Subcutaneous abdominal adipose tissue (tissue), 5 donors: ENCODE data around the gene PRICKLE3.
A peak's percentile ranks its signal among the peaks of the same experiment; 100 is the strongest.
"Not testable (repeated sequence)": the region's sequence is repeated elsewhere in the genome, so short reads cannot be mapped to it uniquely, and the experiment has no call there.

ENCODE experiments used
- H3K27ac ChIP-seq: one replicate; pipeline ENCODE4 v1.7.0; 2013; ENCODE audit warnings: low read depth, mild to moderate bottlenecking, inconsistent platforms, low read length, moderate library complexity
- H3K27me3 ChIP-seq, 5 donors: one replicate each; pipeline ENCODE4 v1.7.0; 2013; ENCODE audit warnings: low read length in 5 of 5, inconsistent platforms in 1 of 5; ENCODE audit not compliant: control insufficient read depth in 5 of 5, insufficient read depth in 4 of 5
- H3K36me3 ChIP-seq, 5 donors: one replicate each; pipeline ENCODE4 v1.7.0; 2013; ENCODE audit warnings: low read length in 5 of 5; ENCODE audit not compliant: control insufficient read depth in 5 of 5, insufficient read depth in 5 of 5
- H3K4me1 ChIP-seq, 5 donors: one replicate each; pipeline ENCODE4 v1.7.0; 2013; ENCODE audit warnings: low read length in 5 of 5, mild to moderate bottlenecking in 3 of 5, moderate library complexity in 1 of 5; ENCODE audit not compliant: control insufficient read depth in 5 of 5, insufficient read depth in 5 of 5
- H3K4me3 ChIP-seq, 5 donors: one replicate each; pipeline ENCODE4 v1.7.0; 2013; ENCODE audit warnings: low read length in 5 of 5, low read depth in 1 of 5
- H3K9ac ChIP-seq, 5 donors: one replicate each; pipeline ENCODE4 v1.7.0; 2013; ENCODE audit warnings: low read length in 5 of 5, mild to moderate bottlenecking in 4 of 5, moderate library complexity in 3 of 5
- H3K9me3 ChIP-seq, 5 donors: one replicate each; pipeline ENCODE4 v1.7.0; 2013; ENCODE audit warnings: low read length in 5 of 5; ENCODE audit not compliant: control insufficient read depth in 5 of 5
- donor health status: healthy.
- donor health status: healthy.
- donor health status: healthy.
- donor health status: healthy.
- donor health status: healthy.

The PRICKLE3 gene

GRCh38 chrX:49149291-49149690 lies 36.9 kb downstream of the PRICKLE3 start:
- H3K4me3 ChIP-seq, H3K36me3 ChIP-seq, H3K27me3 ChIP-seq, H3K9ac ChIP-seq, H3K4me1 ChIP-seq, H3K27ac ChIP-seq, H3K9me3 ChIP-seq: not testable (repeated sequence)

GRCh38 chrX:49148390-49149100 lies 37.6 kb downstream of the PRICKLE3 start:
- not testable (repeated sequence) for H3K9ac ChIP-seq, H3K27me3 ChIP-seq, H3K27ac ChIP-seq, H3K4me1 ChIP-seq, H3K9me3 ChIP-seq, H3K4me3 ChIP-seq, H3K36me3 ChIP-seq

- Histone ChIP-seq H3K4me3 (no peak overlapping the region), H3K27ac (no peak overlapping the region), H3K36me3 (no peaks in the 10 kb centered on the region), H3K9me3 (peaks cover 0 to 2% (median 0%) of the 10 kb centered on the region in 5 donors), H3K9ac (no peak overlapping the region), H3K4me1 (no peaks in the 10 kb centered on the region), H3K27me3 (no peaks in the 10 kb centered on the region)
Measured at GRCh38 chrX:49147936-49148335, 38.2 kb downstream of the PRICKLE3 start.

- no peak overlapping the region for H3K4me3 ChIP-seq
- H3K36me3 ChIP-seq = no peaks in the 10 kb centered on the region
- H3K27ac ChIP-seq = no peak overlapping the region
- no peaks in the 10 kb centered on the region for H3K27me3 ChIP-seq
- no peaks in the 10 kb centered on the region for H3K4me1 ChIP-seq
- H3K9ac ChIP-seq = no peak overlapping the region
- H3K9me3 ChIP-seq = peaks cover 0 to 3% (median 0%) of the 10 kb centered on the region in 5 donors
Measured at GRCh38 chrX:49147282-49147681, 38.9 kb downstream of the PRICKLE3 start.

- not testable (repeated sequence) for H3K27me3 ChIP-seq, H3K27ac ChIP-seq, H3K36me3 ChIP-seq, H3K4me3 ChIP-seq, H3K9ac ChIP-seq, H3K4me1 ChIP-seq
- peaks cover 11 to 31% (median 22%) of the 10 kb centered on the region in 5 donors for H3K9me3 ChIP-seq
Measured at GRCh38 chrX:49143154-49143553, 43.0 kb downstream of the PRICKLE3 start.

- H3K27ac ChIP-seq, H3K27me3 ChIP-seq, H3K4me1 ChIP-seq, H3K9ac ChIP-seq, H3K4me3 ChIP-seq, H3K36me3 ChIP-seq: not testable (repeated sequence)
- peaks cover 11 to 31% (median 22%) of the 10 kb centered on the region in 5 donors for H3K9me3 ChIP-seq
Measured at GRCh38 chrX:49142264-49142663, 43.9 kb downstream of the PRICKLE3 start.

GRCh38 chrX:49139713-49140112 lies 46.5 kb downstream of the PRICKLE3 start:
- Histone ChIP-seq H3K36me3 (peaks cover 0 to 2% (median 0%) of the 10 kb centered on the region in 5 donors), H3K9ac (no peak overlapping the region), H3K4me1 (no peaks in the 10 kb centered on the region), H3K9me3 (peaks cover 11 to 31% (median 22%) of the 10 kb centered on the region in 5 donors), H3K27me3 (no peaks in the 10 kb centered on the region), H3K27ac (no peak overlapping the region), H3K4me3 (peak overlapping the region in 3 of 5 donors; percentile 4 to 37 (median 16))

GRCh38 chrX:49137492-49137891 lies 48.7 kb downstream of the PRICKLE3 start:
- Histone ChIP-seq H3K9ac (no peak overlapping the region), H3K36me3 (peaks cover 0 to 2% (median 0%) of the 10 kb centered on the region in 5 donors), H3K27ac (no peak overlapping the region), H3K27me3 (no peaks in the 10 kb centered on the region), H3K9me3 (peaks cover 11 to 30% (median 22%) of the 10 kb centered on the region in 5 donors), H3K4me3 (no peak overlapping the region), H3K4me1 (no peaks in the 10 kb centered on the region)

- H3K36me3 ChIP-seq = no peaks in the 10 kb centered on the region
- H3K27me3 ChIP-seq = no peaks in the 10 kb centered on the region
- no peak overlapping the region for H3K9ac ChIP-seq
- H3K4me1 ChIP-seq = no peaks in the 10 kb centered on the region
- no peak overlapping the region for H3K4me3 ChIP-seq
- H3K27ac ChIP-seq = no peak overlapping the region
- H3K9me3 ChIP-seq = peaks cover 0 to 1% (median under 1%) of the 10 kb centered on the region in 5 donors
Measured at GRCh38 chrX:49133759-49134158, 52.4 kb downstream of the PRICKLE3 start.

- H3K4me1 ChIP-seq, H3K27me3 ChIP-seq, H3K9ac ChIP-seq, H3K36me3 ChIP-seq, H3K27ac ChIP-seq, H3K9me3 ChIP-seq, H3K4me3 ChIP-seq: not testable (repeated sequence)
Measured at GRCh38 chrX:49132275-49132674, 53.9 kb downstream of the PRICKLE3 start.
